Measurements from ENCODE around the gene TM9SF4. TPM values are rescaled to one million over a fixed set of nuclear protein-coding genes. Genes with fewer than 3 reads are reported as not detected.
"Not testable (repeated sequence)": the region's sequence is repeated elsewhere in the genome, so short reads cannot be mapped to it uniquely, and the experiment has no call there.

TM9SF4 gene
- total RNA-seq, 1 experiment from 2014 or later = 7.4 TPM

DNA sequence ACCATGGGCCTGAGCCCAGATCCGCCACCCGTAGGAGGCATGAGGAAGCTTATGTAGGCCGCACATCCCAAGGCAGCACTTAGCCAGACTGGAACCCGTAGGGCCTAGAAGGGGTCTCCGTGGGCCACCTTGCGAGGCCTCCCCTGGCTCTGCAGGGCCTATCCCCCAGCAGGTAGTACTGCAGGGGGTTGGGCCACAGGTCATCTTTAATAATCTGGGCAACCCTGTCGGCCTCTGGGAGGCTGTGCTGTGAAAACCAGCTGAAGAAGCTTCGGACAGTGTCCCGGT lies 79.6 kb downstream of the TM9SF4 start:
- 0 out of 2 replicates have a peak, but pooled peaks cover 3% of the 10 kb centered on the region for H3K36me3 ChIP-seq
- no peaks in the 10 kb centered on the region for H3K27me3 ChIP-seq
- H3K9me3 ChIP-seq = no peaks in the 10 kb centered on the region
- no peak for DNase-seq
- H3K4me3 ChIP-seq = no peak overlapping the region

DNA sequence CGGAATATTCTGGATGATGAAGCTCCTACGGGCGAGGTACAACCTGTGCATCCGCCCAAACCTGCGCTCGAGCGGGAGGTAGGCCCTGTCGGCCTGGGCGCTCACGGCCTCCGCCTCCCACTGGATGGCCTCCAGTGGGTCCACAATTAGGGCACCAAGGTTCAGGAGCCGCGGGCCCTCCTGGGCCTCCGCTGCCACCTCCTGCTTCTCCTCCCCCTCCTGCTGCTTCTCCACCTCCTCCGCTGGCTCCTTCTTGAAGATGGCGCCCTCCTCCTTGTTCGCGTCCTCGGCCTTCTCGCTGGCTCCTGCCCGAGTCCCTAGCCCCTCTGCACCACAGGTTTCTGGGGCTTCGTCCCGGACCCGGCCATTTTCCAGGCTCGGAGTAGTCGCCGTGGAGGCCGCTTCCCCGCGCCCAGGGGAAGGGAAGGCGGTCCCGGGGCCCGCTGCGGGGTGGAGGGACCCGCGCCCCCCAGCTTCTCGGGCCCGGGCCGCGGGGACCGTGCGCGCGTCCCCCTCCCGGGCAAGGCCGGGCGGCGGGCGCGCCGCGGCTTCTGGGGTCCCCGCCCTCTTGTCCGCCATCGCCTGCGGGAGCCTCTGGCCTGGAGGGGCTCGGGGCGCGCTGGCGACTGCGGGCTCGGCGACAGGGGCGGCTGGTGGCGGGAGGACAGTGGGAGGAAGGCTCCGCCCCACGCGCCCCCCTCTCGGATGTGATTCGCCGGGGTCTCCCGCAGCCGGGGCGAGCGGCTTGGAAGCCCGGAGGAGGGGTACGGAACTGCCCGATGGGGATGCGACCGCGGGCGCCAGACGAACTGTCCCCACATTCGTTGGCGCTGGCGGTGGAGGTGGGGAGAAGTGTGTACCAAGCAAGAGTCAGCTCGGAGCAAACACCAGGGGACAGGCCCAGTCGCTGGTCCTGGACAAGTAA lies 80.4 kb downstream of the TM9SF4 start:
- peaks cover 3% of the 10 kb centered on the region; the same call in 1 of the 2 replicates for H3K36me3 ChIP-seq
- DNase-seq = no peak

DNA sequence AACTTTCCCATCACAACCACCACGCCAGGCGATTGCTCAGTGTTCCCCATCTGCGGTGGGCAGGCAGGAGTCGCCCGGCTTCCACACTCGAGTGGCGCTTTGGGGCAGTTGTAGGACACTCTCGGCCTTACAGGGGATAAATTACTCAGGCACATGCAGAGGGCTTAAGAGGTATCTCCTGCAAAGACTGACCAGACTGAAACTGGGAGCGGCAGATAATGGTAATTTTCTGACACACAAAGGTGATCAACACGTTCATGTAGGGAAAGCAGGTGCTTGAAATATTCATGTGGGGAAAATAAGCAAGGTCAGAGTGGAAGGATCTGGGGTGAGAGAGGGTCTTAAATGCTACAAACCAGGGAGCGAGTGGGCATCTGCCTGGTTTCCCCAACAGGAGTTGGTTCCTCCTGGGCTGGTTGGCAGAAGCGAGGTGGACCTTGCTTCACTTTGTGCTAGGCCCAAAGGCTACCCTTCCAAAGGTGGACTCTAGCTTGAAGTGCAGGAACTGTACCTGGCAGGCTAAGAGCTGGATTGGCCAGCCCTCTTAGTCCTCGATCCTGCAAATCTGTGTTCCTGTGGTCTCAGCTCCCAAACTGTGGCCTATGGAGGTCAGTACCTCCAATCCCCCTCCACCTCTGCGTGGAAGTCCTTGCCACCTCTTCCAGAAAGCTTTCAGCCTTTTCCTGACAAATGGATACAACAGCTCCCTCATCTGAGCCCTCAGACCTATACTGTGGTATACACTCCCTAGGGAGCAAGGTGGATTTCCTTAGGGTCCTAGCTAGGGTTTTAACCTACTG lies 81.3 kb downstream of the TM9SF4 start:
- no peaks in the 10 kb centered on the region for H3K9me3 ChIP-seq
- H3K27me3 ChIP-seq = no peaks in the 10 kb centered on the region
- DNase-seq = no peak
- H3K4me3 ChIP-seq = no peak overlapping the region
- peaks cover 10% of the 10 kb centered on the region for H3K36me3 ChIP-seq

More for the DNA sequence above, 80.4 kb downstream of the TM9SF4 start:
- Histone ChIP-seq H3K9me3 (no peaks in the 10 kb centered on the region), H3K4me3 (no peak overlapping the region), H3K27me3 (no peaks in the 10 kb centered on the region)

DNA sequence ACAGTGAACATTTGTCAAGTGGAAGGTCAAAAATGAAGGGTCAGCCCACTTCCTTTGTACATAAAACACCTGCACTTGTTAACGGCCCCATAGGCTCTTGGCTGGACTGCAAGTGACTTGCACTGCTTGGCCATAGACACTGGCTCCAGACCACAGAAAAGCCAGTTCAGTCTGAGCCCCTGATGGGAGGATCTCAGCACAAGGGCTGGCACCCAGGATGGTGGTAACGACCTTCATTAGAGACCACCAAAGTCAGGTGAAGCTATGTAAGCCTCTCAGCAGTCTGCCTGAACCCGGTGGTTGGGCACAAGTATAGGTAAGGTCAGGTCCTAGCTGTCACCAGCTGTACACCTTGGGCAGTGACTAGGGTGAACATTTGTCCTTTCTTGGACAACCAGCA lies 81.9 kb downstream of the TM9SF4 start:
- no peaks in the 10 kb centered on the region for H3K27me3 ChIP-seq
- DNase-seq = no peak
- no peak overlapping the region for H3K4me3 ChIP-seq
- H3K9me3 ChIP-seq = no peaks in the 10 kb centered on the region
- H3K36me3 ChIP-seq = peaks cover 14% of the 10 kb centered on the region

DNA sequence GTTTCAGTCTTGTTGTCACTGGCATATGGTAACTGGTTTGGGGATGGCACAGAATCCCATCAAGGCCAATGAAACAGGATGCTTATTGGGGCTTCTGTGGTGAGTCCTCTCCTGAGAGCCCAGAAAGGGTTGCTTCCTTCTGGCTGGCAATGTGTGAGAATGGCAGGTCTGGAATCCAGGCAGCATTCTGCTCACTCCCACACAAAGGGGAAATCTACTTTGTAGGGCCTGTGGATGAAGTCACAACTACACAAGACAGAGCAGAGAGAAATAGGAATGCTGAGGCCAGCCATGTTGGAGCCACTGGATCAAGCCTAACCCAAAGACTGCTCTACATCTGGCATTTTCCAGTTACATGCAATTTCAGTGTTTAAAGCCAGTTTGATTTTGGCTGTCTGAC lies 82.4 kb downstream of the TM9SF4 start:
- Histone ChIP-seq H3K4me3 (no peak overlapping the region), H3K36me3 (peaks cover 14% of the 10 kb centered on the region)
- no peak for DNase-seq

DNA sequence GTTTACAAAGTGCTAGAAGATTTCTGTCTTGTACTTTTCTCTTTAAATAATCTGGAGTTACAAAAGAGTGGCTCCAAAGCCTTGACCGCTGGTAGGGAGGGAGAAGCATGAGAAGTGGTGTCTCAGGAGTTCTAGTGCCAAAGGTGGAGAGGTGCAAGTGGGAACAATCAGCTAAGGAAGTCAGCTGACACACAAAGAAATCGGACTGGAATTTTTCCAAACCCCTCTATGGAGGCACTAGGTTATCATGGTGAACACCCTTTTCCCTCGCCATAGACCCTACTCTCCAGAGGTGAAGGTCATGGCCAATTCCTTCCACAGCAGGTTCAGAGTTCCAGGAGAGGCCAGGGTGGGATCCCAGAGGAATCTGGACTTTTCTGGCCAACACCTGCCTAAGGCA lies 83.2 kb downstream of the TM9SF4 start:
- Histone ChIP-seq H3K4me3 (no peak overlapping the region), H3K9me3 (no peaks in the 10 kb centered on the region), H3K36me3 (peaks cover 22% of the 10 kb centered on the region), H3K27me3 (no peaks in the 10 kb centered on the region)
- DNase-seq = no peak

More for the DNA sequence above, 82.4 kb downstream of the TM9SF4 start:
- Histone ChIP-seq H3K27me3 (no peaks in the 10 kb centered on the region), H3K9me3 (no peaks in the 10 kb centered on the region)

DNA sequence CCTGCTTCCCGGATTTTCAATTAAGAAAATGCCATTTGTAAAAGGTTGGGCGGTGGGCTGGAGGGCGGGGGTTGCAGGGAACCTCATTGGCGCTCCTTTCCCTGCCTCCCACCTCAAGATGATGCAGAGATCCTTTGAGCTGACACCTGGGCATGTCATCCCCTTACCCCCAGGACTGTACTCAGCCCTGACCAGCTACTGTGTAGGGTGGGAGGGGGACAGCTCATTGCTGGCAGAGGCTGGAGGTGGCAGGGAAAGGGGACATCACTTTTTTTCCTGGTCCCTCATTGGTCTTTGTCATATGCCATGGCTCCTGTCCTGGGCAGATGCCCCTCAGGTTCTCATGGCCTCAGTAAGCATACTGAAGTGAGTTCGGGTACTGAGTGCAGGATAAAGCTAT lies 83.8 kb downstream of the TM9SF4 start:
- H3K4me3 ChIP-seq, H3K9me3 ChIP-seq, H3K27me3 ChIP-seq, DNase-seq: not testable (repeated sequence)
- H3K36me3 ChIP-seq = peaks cover 28% of the 10 kb centered on the region

DNA sequence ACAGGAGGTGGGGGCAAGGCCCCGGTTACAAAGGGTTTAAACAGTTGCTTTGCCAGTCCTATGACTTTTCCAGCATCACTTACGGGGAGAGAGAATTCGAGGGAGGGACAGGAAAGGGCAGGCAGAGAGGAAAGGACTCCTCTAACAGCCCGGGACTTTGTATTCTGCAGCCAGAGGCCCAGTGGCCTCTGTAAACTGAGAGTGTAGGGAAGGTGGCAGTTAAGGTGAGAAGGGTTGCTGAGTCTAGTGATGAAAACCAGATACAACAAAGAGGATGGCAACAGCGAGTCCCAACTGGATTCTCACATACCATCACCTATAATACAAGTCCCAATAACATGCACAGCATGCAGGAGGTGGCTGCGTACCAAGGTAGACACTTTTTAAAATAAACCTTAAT lies 84.5 kb downstream of the TM9SF4 start:
- no peak for DNase-seq
- peaks cover 32% of the 10 kb centered on the region for H3K36me3 ChIP-seq
- no peaks in the 10 kb centered on the region for H3K27me3 ChIP-seq
- no peaks in the 10 kb centered on the region for H3K9me3 ChIP-seq
- no peak overlapping the region for H3K4me3 ChIP-seq

DNA sequence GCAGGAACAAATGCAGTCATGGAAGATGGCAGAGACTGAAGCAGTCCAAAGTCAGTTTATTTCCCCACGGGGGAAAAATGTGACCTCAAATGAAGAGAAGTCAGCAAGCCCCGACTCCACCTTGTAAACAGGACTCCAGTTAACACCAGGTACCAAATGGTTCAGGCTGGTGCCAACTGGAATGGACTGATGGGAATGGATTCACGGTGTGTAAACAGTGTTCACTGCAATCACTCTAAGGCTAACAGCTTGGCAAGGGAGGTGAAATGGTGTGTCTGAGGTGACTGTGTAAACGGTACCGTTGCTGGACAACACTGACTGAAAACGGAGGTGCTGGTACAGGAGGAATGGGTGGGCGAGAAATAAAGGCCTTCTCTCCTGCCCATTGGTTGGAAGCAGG lies 86.1 kb downstream of the TM9SF4 start:
- Histone ChIP-seq H3K27me3 (no peaks in the 10 kb centered on the region), H3K4me3 (no peak overlapping the region), H3K9me3 (no peaks in the 10 kb centered on the region), H3K36me3 (peaks cover 43% of the 10 kb centered on the region)
- no peak for DNase-seq

DNA sequence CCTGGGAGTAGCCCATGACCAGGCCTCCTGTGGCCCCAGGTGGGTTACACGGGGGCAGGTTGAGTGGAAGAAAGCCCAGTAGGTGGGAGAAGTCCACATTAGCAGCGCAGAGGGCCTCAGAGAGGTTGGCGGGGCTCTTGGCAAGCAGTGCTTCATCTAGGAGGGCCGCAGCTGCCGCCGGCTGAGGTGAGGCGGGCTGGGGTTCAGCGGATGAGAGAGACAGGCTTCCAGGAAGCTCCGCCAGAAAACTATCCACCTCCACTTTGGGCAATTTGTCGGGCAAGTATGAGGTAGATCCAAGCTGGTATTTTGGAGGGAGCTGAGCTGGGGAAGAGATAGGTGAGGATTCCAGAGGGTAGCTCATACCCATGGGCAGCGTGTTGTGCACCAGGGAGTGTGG lies 87.1 kb downstream of the TM9SF4 start:
- H3K27me3 ChIP-seq, DNase-seq, H3K4me3 ChIP-seq: not testable (repeated sequence)

DNA sequence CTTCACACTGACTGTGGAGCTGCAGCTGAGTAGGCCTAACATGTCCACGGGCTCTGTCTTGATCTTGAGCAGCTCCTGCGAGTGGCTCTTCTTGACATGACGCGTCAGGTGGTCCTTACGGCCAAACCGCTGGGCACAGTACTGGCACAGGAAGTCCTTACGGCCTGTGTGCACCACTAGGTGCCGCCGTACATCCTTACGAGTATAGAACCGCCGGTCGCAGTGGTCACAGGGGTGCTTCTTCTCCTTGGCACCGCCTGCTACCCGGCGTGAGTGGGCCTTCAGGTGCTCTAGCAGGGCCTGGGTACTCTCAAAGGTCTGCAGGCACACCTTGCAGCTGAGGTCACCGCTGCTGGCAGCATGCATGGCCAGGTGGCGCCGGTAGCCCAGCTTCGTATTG lies 87.6 kb downstream of the TM9SF4 start:
- H3K4me3 ChIP-seq, H3K27me3 ChIP-seq, DNase-seq, H3K9me3 ChIP-seq: not testable (repeated sequence)
- H3K36me3 ChIP-seq = peaks cover 53% of the 10 kb centered on the region

More for the DNA sequence above, 87.1 kb downstream of the TM9SF4 start:
- H3K9me3 ChIP-seq = not testable (repeated sequence)
- H3K36me3 ChIP-seq = peaks cover 52% of the 10 kb centered on the region

DNA sequence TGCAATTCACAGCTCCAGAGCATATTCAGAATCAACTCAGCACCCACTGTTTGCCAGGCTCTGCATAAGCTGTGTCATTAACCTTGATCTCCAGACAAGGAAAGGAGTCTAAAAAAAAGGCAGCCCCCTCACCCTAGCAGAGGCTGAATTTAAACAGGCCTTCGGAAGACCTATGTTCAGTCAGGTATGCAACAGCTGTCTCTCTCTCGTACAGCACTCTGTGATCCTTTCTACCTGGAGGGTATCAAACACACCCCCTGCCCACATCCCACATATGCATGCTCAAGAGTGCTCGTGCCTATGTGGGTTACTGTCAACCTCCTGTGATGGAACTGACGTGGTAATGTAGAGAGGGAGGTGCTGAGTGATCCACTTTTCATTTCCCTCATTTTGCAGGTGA lies 89.5 kb downstream of the TM9SF4 start:
- Histone ChIP-seq H3K36me3 (peaks cover 57% of the 10 kb centered on the region), H3K9me3 (no peaks in the 10 kb centered on the region), H3K27me3 (no peaks in the 10 kb centered on the region), H3K4me3 (no peak overlapping the region)
- DNase-seq = no peak

DNA sequence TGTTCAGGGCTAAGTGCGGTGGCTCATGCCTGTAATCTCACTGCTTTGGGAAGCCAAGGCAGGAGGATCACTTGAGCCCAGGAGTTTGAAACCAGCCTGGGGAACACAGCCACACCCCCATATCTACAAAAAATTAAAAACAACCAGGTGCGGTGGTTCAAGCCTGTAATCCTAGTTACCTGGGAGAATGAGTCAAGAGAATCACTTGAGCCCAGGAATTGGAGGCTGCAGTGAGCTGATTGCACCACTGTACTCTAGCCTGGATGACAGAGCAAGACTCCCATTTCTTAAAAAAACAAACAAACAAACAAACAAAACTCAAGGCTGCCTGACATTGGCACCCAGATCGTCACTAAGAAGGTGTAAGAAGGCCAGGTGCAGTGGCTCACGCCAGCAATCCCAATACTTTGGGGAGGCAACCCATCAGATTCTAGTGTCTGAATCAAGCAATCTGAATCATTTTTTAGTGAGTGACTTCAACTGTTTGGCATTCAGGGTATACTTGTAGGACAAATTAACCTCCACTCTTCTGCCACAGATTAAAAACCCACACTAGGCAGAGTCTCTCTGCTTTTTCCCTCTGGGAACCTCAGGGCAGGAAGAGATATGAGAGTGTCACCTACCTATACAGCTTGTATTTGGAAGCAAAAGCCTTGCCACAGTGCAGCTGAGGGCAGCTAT lies 91.9 kb downstream of the TM9SF4 start:
- Histone ChIP-seq H3K27me3 (no peaks in the 10 kb centered on the region), H3K9me3 (no peaks in the 10 kb centered on the region), H3K36me3 (peaks cover 49% of the 10 kb centered on the region), H3K4me3 (no peak overlapping the region)
- DNase-seq = no peak

DNA sequence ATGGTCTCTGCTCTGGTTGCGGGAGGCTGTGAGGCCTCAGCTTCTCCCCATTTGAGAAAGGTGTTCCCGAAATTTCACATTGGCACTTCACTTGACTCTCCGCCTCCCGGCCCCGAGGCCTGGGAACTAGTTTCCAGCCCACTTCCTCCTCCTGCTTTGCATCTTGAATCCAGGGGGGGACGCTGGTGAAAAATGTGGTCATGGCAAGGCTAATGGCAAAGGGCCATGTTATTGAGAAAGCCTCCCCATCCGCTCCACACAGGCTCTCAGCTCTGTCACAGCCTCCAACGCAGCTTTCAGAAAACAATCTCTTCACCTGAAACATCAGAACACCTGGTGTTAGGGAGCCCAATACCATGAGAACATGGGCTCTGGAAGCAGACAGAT lies 92.5 kb downstream of the TM9SF4 start:
- peaks cover 48% of the 10 kb centered on the region for H3K36me3 ChIP-seq

DNA sequence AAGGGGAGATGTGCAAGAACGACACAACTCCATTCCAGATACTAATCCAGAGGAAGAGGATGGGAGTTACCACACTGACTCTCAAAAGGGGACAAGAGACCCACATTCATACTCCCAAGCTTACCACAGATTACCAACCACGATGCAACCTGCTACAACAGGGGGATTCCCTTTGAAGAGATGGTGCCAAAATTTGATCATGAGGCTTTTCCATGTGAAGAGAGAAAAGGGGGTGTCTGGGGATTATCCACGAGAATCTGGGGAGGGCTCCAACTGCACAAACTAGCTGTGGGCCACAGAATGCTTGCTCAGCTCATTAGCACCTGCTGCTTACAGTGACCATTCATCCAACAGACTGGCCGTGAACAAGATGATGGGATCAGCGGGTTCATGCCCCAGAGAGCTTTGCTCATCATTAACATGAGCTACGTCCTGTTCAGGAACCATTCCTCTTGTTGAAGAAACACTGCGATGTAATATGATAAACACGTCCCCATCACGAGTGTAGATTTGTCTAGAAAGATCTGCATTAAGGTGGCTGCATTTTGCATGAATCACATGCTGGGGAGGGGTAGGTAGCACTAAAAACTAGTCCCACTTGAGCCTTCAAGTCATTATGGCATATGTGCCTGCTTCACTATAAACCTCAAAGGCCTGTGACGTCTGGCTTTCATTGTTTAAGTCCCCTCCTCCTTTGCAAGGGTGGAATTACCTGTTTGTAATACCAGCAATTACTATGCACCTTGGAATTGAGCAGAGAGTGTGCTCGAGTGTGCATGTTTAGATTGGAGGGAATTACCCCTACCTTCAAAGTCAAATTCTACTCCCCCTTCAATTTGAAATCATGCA lies 94.1 kb downstream of the TM9SF4 start:
- H3K4me3 ChIP-seq = no peak overlapping the region
- peaks cover 39% of the 10 kb centered on the region for H3K36me3 ChIP-seq
- no peaks in the 10 kb centered on the region for H3K27me3 ChIP-seq
- no peaks in the 10 kb centered on the region for H3K9me3 ChIP-seq
- DNase-seq = no peak

More for the DNA sequence above, 92.5 kb downstream of the TM9SF4 start:
- Histone ChIP-seq H3K4me3 (no peak overlapping the region), H3K9me3 (no peaks in the 10 kb centered on the region), H3K27me3 (no peaks in the 10 kb centered on the region)
- no peak for DNase-seq
